ENCODE results near the gene EEF1AKMT3. TPM values are rescaled to one million over a fixed set of nuclear protein-coding genes. Genes with fewer than 3 reads are reported as not detected.
A peak's percentile ranks its signal among the peaks of the same experiment; 100 is the strongest.

Gene EEF1AKMT3
- total RNA-seq, 2 donors from 2014 or later = 1.9 to 3.6 TPM

GRCh38 chr12:57760347-57760982 is 11.9 kb upstream of the EEF1AKMT3 start:
- H3K4me3 ChIP-seq = no peak overlapping the region
- peaks cover 0 to 23% of the 10 kb centered on the region in 2 donors for H3K4me1 ChIP-seq
- DNase-seq (ENCODE audit: low spot score) = no peak
- H3K9me3 ChIP-seq = no peaks in the 10 kb centered on the region
- H3K27ac ChIP-seq = no peak overlapping the region
- no peak for TF ChIP-seq CTCF (IDR thresholded peaks at IDR 0.05)
- peaks cover 13% of the 10 kb centered on the region for H3K36me3 ChIP-seq
- peaks cover 0 to 9% of the 10 kb centered on the region in 2 donors for H3K27me3 ChIP-seq

- Histone ChIP-seq H3K9me3 (no peaks in the 10 kb centered on the region), H3K27ac (no peak overlapping the region), H3K4me1 (peaks cover 0 to 26% of the 10 kb centered on the region in 2 donors), H3K36me3 (peaks cover 13% of the 10 kb centered on the region), H3K4me3 (no peak overlapping the region), H3K27me3 (peaks cover 0 to 16% of the 10 kb centered on the region in 2 donors)
- TF ChIP-seq CTCF (IDR thresholded peaks at IDR 0.05) = no peak
- no peak for DNase-seq (ENCODE audit: low spot score)
Observed at GRCh38 chr12:57761391-57761998, 10.9 kb upstream of the EEF1AKMT3 start.

GRCh38 chr12:57762463-57762862 is 10.0 kb upstream of the EEF1AKMT3 start:
- Histone ChIP-seq H3K27me3 (peaks cover 0 to 16% of the 10 kb centered on the region in 2 donors), H3K4me1 (peaks cover 0 to 30% of the 10 kb centered on the region in 2 donors), H3K27ac (no peak overlapping the region), H3K9me3 (no peaks in the 10 kb centered on the region), H3K4me3 (no peak overlapping the region), H3K36me3 (peaks cover 13% of the 10 kb centered on the region)
- TF ChIP-seq CTCF (IDR thresholded peaks at IDR 0.05) = no peak
- no peak for DNase-seq (ENCODE audit: low spot score)

- Histone ChIP-seq H3K27me3 (peaks cover 0 to 16% of the 10 kb centered on the region in 2 donors), H3K27ac (no peak overlapping the region), H3K4me1 (peaks cover 0 to 30% of the 10 kb centered on the region in 2 donors), H3K36me3 (peaks cover 4% of the 10 kb centered on the region), H3K9me3 (no peaks in the 10 kb centered on the region), H3K4me3 (peak overlapping the region in 1 of 2 donors; percentile 48)
- TF ChIP-seq CTCF (IDR thresholded peaks at IDR 0.05) = no peak
- DNase-seq (ENCODE audit: low spot score) = no peak
Observed at GRCh38 chr12:57763881-57764661, 8.3 kb upstream of the EEF1AKMT3 start.

GRCh38 chr12:57764662-57765002 is 7.8 kb upstream of the EEF1AKMT3 start:
- peaks cover 0 to 16% of the 10 kb centered on the region in 2 donors for H3K27me3 ChIP-seq

More at GRCh38 chr12:57764662-57765002, 7.8 kb upstream of the EEF1AKMT3 start:
- Histone ChIP-seq H3K27ac (no peak overlapping the region), H3K4me3 (peak overlapping the region; percentile 26 to 48), H3K9me3 (no peaks in the 10 kb centered on the region), H3K4me1 (peaks cover 0 to 30% of the 10 kb centered on the region in 2 donors), H3K36me3 (peaks cover 8% of the 10 kb centered on the region)
- TF ChIP-seq CTCF (IDR thresholded peaks at IDR 0.05) = no peak
- no peak for DNase-seq (ENCODE audit: low spot score)

Data from right atrium auricular region (tissue), 2 donors.